ENCODE results near the gene MBIP. TPM values are rescaled to one million over a fixed set of nuclear protein-coding genes. Genes with fewer than 3 reads are reported as not detected.

MBIP gene, protein sequence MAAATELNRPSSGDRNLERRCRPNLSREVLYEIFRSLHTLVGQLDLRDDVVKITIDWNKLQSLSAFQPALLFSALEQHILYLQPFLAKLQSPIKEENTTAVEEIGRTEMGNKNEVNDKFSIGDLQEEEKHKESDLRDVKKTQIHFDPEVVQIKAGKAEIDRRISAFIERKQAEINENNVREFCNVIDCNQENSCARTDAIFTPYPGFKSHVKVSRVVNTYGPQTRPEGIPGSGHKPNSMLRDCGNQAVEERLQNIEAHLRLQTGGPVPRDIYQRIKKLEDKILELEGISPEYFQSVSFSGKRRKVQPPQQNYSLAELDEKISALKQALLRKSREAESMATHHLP
- total RNA-seq (42.2 TPM), polyA plus RNA-seq (10 to 100 TPM; 19.2 to 25.4 (median 23.7) TPM)

DNA sequence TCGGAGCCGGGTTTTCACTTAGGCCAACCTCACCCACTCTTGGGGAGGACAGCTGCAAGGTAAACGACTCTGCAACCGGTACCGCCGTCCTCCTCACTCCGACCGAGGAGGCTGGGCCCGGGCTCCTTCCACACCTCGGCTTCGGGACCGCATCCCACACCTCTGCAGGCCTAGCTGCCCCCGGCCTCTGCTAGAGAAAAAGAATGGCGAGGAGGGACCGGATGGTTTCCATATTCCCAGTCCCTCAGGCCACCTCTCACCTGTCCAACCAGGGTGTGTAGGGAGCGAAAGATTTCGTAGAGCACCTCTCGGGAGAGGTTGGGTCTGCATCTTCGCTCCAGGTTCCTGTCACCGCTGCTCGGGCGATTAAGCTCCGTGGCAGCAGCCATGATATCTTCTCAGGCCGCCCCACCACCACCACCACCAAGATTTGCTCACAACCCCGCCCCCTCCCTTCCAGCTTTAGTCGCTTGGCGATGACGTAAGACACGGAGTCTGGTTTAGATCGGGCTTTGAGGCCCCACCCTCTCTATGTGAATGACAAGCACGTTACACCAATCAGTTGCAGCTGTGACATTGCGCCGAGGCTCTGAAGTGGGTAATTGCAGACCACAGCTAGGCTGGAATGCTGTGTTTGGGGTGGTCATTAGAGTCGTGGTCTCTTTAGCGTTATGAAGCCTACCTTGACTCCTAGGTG is at the start of gene MBIP:
Gene MBIP, minus strand, starts transcription at position 438 of the 697 bp plus-strand sequence. Its CDS starts 49 bp downstream, at position 389.
- Histone ChIP-seq H3K4me1 (ENCODE audit: control insufficient read depth, insufficient read depth, low read length, poor library complexity, severe bottlenecking) (peaks cover 22% of the 10 kb centered on the region), H3K27me3 (ENCODE audit: control insufficient read depth, insufficient read depth, low read length) (peaks cover 16% of the 10 kb centered on the region), H3K36me3 (ENCODE audit: control insufficient read depth, insufficient read depth, low read length) (no peaks in the 10 kb centered on the region), H3K4me3 (ENCODE audit: low read depth, low read length) (peak within 1 kb of the TSS; percentile 95), H3K27ac (ENCODE audit: insufficient read depth, low read length, poor library complexity, severe bottlenecking) (peak within 1 kb of the TSS; percentile 68), H3K9me3 (ENCODE audit: control insufficient read depth in 2 of 2, low read length in 2 of 2) (no peaks in the 10 kb centered on the region)
- Mint-ChIP-seq H3K27me3 (peaks cover 27% of the 10 kb centered on the region), H3K9me3 (peaks cover 0 to 4% (median 0%) of the 10 kb centered on the region in 7 donors), H3K36me3 (no peaks in the 10 kb centered on the region), H3K4me1 (peaks cover 24 to 47% (median 43%) of the 10 kb centered on the region in 4 donors), H3K4me3 (peak within 1 kb of the TSS; percentile 88 to 96 (median 94)), H3K27ac (peak within 1 kb of the TSS; percentile 93 to 98 (median 95))
- peak; percentile 87 to 98 (median 87) for DNase-seq
- peak; percentile 94 to 95 for ATAC-seq (ENCODE audit: low read depth in 2 of 2)

DNA sequence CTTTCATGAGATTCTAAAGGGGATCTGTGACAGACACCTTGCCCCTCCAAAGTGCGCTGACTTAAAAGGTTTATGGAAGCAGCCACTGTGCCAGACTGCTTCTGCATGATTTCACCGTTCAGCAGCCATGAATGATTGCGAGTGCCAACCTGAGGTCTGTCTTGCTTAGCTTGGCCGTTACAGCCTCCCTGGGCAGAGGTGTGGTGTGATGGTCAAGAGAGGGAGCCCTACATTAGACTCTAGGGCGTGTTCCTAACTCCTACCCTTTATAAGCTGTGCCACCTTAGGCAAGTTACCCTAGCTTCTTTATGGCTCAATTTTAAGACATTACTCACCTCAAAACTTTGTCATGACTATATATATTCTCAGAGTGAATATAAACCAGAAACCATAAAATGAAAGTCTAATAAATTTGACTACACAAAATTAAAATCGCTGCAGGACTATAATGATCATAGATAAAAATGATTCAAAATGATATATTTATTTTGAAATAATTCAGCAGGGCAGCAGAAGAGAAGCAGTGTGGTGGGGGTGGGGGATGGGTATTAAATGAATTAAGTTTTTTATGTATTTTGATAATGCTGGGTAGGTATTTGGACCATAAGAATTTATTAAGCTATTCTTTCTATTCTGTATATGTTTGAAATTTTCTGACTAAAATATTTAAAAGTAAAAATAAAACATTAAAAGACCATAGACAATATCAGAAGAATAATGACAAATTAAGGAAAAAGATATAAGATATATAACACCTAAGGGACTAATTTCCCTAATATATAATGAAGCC is 47.7 kb upstream of the MBIP start:
- Histone ChIP-seq H3K36me3 (ENCODE audit: control insufficient read depth, insufficient read depth, low read length) (no peaks in the 10 kb centered on the region), H3K27ac (ENCODE audit: insufficient read depth, low read length, poor library complexity, severe bottlenecking) (no peak overlapping the region), H3K4me1 (ENCODE audit: control insufficient read depth, insufficient read depth, low read length, poor library complexity, severe bottlenecking) (no peaks in the 10 kb centered on the region), H3K4me3 (ENCODE audit: low read depth, low read length) (no peak overlapping the region), H3K9me3 (ENCODE audit: control insufficient read depth in 2 of 2, low read length in 2 of 2) (no peaks in the 10 kb centered on the region), H3K27me3 (ENCODE audit: control insufficient read depth, insufficient read depth, low read length) (peaks cover 7% of the 10 kb centered on the region)
- H3K4me1 Mint-ChIP-seq = no peaks in the 10 kb centered on the region
- H3K9me3 Mint-ChIP-seq = peaks cover 0 to 1% (median 0%) of the 10 kb centered on the region in 7 donors
- ATAC-seq (ENCODE audit: low read depth in 2 of 2) (no peak), DNase-seq (no peak)
- H3K36me3 Mint-ChIP-seq = no peaks in the 10 kb centered on the region
- H3K4me3 Mint-ChIP-seq = no peak overlapping the region
- H3K27ac Mint-ChIP-seq = no peak overlapping the region
- peaks cover 10% of the 10 kb centered on the region for H3K27me3 Mint-ChIP-seq

DNA sequence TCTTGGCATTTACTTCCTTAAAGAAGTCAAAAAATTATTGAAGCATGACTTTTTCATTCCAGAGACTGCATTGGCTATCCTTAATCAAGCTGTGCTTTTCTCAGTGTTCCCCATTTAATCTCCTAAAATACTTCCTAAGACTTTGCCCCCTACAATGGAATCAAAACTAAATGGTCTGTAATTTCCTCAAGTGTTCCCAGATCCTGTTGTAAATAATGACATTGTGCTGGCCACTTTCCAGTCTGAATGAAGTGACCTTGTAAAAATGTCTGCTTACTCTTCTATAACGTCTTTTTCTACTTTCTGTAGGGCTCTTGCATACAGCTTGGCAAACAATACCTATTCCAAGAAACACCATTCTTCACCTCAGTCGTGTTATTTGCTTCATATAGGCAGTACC is 45.3 kb upstream of the MBIP start:
- Mint-ChIP-seq H3K36me3 (no peaks in the 10 kb centered on the region), H3K4me1 (no peaks in the 10 kb centered on the region), H3K9me3 (peaks cover 0 to 1% (median 0%) of the 10 kb centered on the region in 7 donors), H3K27ac (no peak overlapping the region), H3K27me3 (peaks cover 4% of the 10 kb centered on the region), H3K4me3 (no peak overlapping the region)
- DNase-seq (no peak), ATAC-seq (ENCODE audit: low read depth in 2 of 2) (no peak)
- H3K4me3 ChIP-seq (ENCODE audit: low read depth, low read length) = no peak overlapping the region
- H3K27me3 ChIP-seq (ENCODE audit: control insufficient read depth, insufficient read depth, low read length) = peaks cover 7% of the 10 kb centered on the region
- H3K4me1 ChIP-seq (ENCODE audit: control insufficient read depth, insufficient read depth, low read length, poor library complexity, severe bottlenecking) = no peaks in the 10 kb centered on the region
- no peak overlapping the region for H3K27ac ChIP-seq (ENCODE audit: insufficient read depth, low read length, poor library complexity, severe bottlenecking)
- no peaks in the 10 kb centered on the region for H3K36me3 ChIP-seq (ENCODE audit: control insufficient read depth, insufficient read depth, low read length)
- H3K9me3 ChIP-seq (ENCODE audit: control insufficient read depth in 2 of 2, low read length in 2 of 2) = no peaks in the 10 kb centered on the region

DNA sequence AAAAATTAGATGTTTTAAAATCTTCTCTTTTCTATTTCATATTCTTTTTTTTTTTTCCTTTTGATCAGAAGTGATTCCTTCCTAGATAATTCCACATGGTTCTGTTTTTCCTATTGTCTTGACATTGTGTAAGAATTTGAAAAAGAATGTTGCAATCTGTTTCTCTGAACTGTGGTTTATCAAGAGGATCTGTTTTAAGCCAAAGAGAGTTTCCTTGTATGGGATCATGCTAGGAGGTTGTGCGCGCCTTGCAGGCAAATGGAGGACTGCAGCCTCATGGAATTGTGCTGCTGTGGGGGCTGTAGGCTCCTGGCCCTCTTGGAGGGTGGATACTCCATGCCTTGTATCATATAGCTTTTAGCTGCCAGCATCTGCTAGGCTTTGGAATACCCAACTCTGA is 43.3 kb upstream of the MBIP start:
- no peak overlapping the region for H3K27ac ChIP-seq (ENCODE audit: insufficient read depth, low read length, poor library complexity, severe bottlenecking)
- Mint-ChIP-seq H3K4me3 (no peak overlapping the region), H3K27ac (no peak overlapping the region), H3K4me1 (no peaks in the 10 kb centered on the region), H3K9me3 (peaks cover 0 to 3% (median 0%) of the 10 kb centered on the region in 7 donors), H3K27me3 (peaks cover 4% of the 10 kb centered on the region), H3K36me3 (no peaks in the 10 kb centered on the region)
- no peak overlapping the region for H3K4me3 ChIP-seq (ENCODE audit: low read depth, low read length)
- DNase-seq (no peak), ATAC-seq (ENCODE audit: low read depth in 2 of 2) (no peak)
- H3K27me3 ChIP-seq (ENCODE audit: control insufficient read depth, insufficient read depth, low read length) = peaks cover 7% of the 10 kb centered on the region
- H3K4me1 ChIP-seq (ENCODE audit: control insufficient read depth, insufficient read depth, low read length, poor library complexity, severe bottlenecking) = no peaks in the 10 kb centered on the region
- no peaks in the 10 kb centered on the region for H3K36me3 ChIP-seq (ENCODE audit: control insufficient read depth, insufficient read depth, low read length)
- no peaks in the 10 kb centered on the region for H3K9me3 ChIP-seq (ENCODE audit: control insufficient read depth in 2 of 2, low read length in 2 of 2)

DNA sequence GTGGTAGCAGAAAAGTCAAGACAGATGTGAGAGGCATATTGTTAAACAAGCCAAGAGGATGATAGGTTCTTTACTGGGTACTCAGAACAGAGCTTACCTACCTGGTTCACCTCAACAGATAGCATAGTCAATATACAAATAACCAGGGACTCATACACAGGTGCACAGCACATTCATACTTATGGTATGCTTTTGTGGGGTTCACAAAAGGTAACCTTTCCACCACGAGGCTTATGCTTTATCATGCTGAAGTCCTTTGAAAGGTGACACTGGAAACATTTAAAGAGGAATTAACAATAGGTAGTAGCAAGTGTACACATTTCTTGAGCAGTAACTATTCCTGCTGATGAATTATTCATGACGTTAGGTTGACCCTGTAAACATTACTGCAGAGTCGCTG is 42.2 kb upstream of the MBIP start:
- no peak overlapping the region for H3K4me3 Mint-ChIP-seq

DNA sequence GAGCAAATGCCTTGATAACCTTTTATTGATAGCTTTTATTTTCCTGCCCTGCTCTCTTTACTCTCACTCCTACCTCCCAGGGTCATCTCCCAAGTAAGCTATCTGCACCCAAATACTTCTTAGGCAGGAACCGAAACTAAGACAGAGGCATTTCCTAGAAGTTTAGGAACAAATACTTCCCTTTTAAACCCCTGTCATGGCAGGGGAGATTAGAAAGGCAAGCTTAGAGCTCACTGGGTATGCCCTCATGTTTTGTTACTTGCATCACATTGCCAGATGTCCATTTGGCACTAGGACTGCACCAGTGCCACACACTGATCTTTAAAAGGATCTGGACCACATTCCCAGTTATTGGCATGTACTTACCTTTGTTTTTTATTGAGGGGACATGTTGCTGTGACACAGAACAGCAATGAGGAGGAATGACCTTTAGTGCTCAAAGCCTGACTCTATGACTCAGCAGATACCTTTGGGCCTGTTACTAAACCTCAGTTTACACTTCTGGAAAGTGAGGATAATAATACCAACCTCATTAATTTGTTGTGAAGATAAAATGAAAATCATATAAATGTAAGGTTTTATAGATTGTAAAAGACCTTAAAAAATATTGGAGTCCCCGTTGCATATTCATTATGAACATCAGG is 40.9 kb upstream of the MBIP start:
- H3K4me1 ChIP-seq (ENCODE audit: control insufficient read depth, insufficient read depth, low read length, poor library complexity, severe bottlenecking) = no peaks in the 10 kb centered on the region
- H3K36me3 Mint-ChIP-seq = no peaks in the 10 kb centered on the region
- no peak overlapping the region for H3K4me3 Mint-ChIP-seq
- H3K27me3 ChIP-seq (ENCODE audit: control insufficient read depth, insufficient read depth, low read length) = peaks cover 1% of the 10 kb centered on the region
- no peak overlapping the region for H3K27ac ChIP-seq (ENCODE audit: insufficient read depth, low read length, poor library complexity, severe bottlenecking)
- peaks cover 0 to 9% (median 3%) of the 10 kb centered on the region in 7 donors for H3K9me3 Mint-ChIP-seq
- ATAC-seq (ENCODE audit: low read depth in 2 of 2) = no peak
- H3K4me3 ChIP-seq (ENCODE audit: low read depth, low read length) = no peak overlapping the region
- H3K9me3 ChIP-seq (ENCODE audit: control insufficient read depth in 2 of 2, low read length in 2 of 2) = peaks cover under 1 to 9% of the 10 kb centered on the region in 2 experiments
- H3K4me1 Mint-ChIP-seq = no peaks in the 10 kb centered on the region
- DNase-seq = no peak
- no peaks in the 10 kb centered on the region for H3K36me3 ChIP-seq (ENCODE audit: control insufficient read depth, insufficient read depth, low read length)
- H3K27ac Mint-ChIP-seq = no peak overlapping the region
- no peaks in the 10 kb centered on the region for H3K27me3 Mint-ChIP-seq

More for the DNA sequence above, 42.2 kb upstream of the MBIP start:
- Histone ChIP-seq H3K27me3 (ENCODE audit: control insufficient read depth, insufficient read depth, low read length) (peaks cover 7% of the 10 kb centered on the region), H3K27ac (ENCODE audit: insufficient read depth, low read length, poor library complexity, severe bottlenecking) (no peak overlapping the region), H3K4me3 (ENCODE audit: low read depth, low read length) (no peak overlapping the region), H3K36me3 (ENCODE audit: control insufficient read depth, insufficient read depth, low read length) (no peaks in the 10 kb centered on the region), H3K4me1 (ENCODE audit: control insufficient read depth, insufficient read depth, low read length, poor library complexity, severe bottlenecking) (no peaks in the 10 kb centered on the region), H3K9me3 (ENCODE audit: control insufficient read depth in 2 of 2, low read length in 2 of 2) (no peaks in the 10 kb centered on the region)
- no peaks in the 10 kb centered on the region for H3K36me3 Mint-ChIP-seq
- no peak overlapping the region for H3K27ac Mint-ChIP-seq
- DNase-seq (no peak), ATAC-seq (ENCODE audit: low read depth in 2 of 2) (no peak)
- peaks cover 4% of the 10 kb centered on the region for H3K27me3 Mint-ChIP-seq
- no peaks in the 10 kb centered on the region for H3K4me1 Mint-ChIP-seq
- H3K9me3 Mint-ChIP-seq = peaks cover 0 to 3% (median 0%) of the 10 kb centered on the region in 7 donors

DNA sequence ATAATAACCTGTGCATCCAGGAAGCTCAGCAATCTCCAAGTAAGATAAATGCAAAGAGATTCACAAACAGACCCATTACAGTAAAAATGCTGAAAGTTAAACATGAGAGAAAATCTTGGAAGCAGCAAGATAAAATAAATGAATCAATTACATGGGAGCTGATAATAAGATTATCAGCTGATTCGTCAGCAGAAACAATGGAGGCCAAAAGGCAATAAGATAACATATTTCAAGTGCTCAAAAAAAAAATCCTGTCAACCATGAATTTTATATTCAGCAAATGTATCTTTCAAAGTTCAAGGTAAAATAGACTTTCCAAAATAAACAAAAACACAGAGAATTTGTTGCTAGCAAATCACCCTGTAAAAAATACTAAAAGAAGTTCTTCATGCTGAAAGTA is 36.4 kb upstream of the MBIP start:
- Mint-ChIP-seq H3K9me3 (peaks cover 0 to 26% (median 10%) of the 10 kb centered on the region in 7 donors), H3K36me3 (no peaks in the 10 kb centered on the region), H3K4me1 (no peaks in the 10 kb centered on the region), H3K4me3 (no peak overlapping the region), H3K27ac (no peak overlapping the region), H3K27me3 (peaks cover 4% of the 10 kb centered on the region)
- Histone ChIP-seq H3K9me3 (ENCODE audit: control insufficient read depth in 2 of 2, low read length in 2 of 2) (peaks cover 8 to 23% of the 10 kb centered on the region in 2 experiments), H3K27ac (ENCODE audit: insufficient read depth, low read length, poor library complexity, severe bottlenecking) (no peak overlapping the region), H3K4me3 (ENCODE audit: low read depth, low read length) (no peak overlapping the region), H3K27me3 (ENCODE audit: control insufficient read depth, insufficient read depth, low read length) (no peaks in the 10 kb centered on the region), H3K36me3 (ENCODE audit: control insufficient read depth, insufficient read depth, low read length) (no peaks in the 10 kb centered on the region), H3K4me1 (ENCODE audit: control insufficient read depth, insufficient read depth, low read length, poor library complexity, severe bottlenecking) (no peaks in the 10 kb centered on the region)
- ATAC-seq (ENCODE audit: low read depth in 2 of 2) = no peak
- no peak for DNase-seq

Measured in CD4-positive, CD25-positive, alpha-beta regulatory T cell (primary cell).